ENCODE measurements around the gene G6PC1. TPM values are rescaled to one million over a fixed set of nuclear protein-coding genes. Genes with fewer than 3 reads are reported as not detected.

Gene G6PC1
- total and polyA plus RNA-seq, 2 of the 13 experiments (the other 11 are each of a cell fraction or from before 2014, with no cell fraction given), result 1.7 to 37.9 TPM

DNA sequence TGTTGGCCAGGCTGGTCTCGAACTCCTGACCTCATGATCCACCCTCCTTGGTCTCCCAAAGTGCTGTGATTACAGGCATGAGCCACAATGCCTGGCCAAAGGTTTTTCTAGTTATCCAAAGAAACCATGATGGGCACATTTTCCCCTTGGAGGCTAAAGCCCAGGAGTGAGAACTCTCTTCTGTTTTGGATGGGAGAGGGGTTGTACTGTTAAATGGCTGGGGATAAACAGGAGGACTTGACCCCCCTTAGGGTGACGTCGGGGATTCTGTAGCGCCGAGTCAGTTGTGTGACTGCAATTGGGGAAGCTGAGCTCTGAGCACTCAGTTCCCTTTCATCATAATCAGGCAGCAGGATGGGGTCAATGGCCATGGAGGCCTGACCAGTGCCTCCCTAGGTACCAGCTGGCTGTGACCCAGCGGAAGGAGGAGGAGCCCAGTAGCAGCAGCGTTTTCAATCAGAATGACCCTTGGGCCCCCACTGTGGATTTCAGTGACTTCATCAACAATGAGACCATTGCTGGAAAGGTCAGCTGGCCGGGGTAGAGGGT, 45.5 kb upstream of the G6PC1 start (continued):
- TF ChIP-seq, protein P1, sequence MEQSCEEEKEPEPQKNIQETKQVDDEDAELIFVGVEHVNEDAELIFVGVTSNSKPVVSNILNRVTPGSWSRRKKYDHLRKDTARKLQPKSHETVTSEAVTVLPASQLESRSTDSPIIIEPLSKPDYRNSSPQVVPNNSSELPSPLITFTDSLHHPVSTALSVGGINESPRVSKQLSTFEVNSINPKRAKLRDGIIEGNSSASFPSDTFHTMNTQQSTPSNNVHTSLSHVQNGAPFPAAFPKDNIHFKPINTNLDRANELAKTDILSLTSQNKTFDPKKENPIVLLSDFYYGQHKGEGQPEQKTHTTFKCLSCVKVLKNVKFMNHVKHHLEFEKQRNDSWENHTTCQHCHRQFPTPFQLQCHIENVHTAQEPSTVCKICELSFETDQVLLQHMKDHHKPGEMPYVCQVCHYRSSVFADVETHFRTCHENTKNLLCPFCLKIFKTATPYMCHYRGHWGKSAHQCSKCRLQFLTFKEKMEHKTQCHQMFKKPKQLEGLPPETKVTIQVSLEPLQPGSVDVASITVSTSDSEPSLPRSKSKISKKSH (CRISPR knock-in tag; IDR thresholded peaks at IDR 0.05; ENCODE audit: borderline replicate concordance), result no peak
- TF ChIP-seq, protein P2, sequence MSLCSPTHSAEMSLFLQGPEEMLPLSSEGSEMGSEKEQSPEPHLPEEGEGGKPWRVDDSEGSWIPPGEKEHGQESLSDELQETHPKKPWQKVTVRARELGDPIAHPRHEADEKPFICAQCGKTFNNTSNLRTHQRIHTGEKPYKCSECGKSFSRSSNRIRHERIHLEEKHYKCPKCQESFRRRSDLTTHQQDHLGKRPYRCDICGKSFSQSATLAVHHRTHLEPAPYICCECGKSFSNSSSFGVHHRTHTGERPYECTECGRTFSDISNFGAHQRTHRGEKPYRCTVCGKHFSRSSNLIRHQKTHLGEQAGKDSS (CRISPR knock-in tag; IDR thresholded peaks at IDR 0.05; ENCODE audit: borderline replicate concordance, low read depth), result no peak; the same call in 1 of the 2 replicates
- no peak for TF ChIP-seq DNMT1 (CRISPR knock-in tag; IDR thresholded peaks at IDR 0.05)
- no peak for TF ChIP-seq ZNF558 (CRISPR knock-in tag; IDR thresholded peaks at IDR 0.05; ENCODE audit: borderline replicate concordance)
- TF ChIP-seq KDM5A (IDR thresholded peaks at IDR 0.05; ENCODE audit: borderline replicate concordance, low read length), result no peak
- TF ChIP-seq, protein P3, sequence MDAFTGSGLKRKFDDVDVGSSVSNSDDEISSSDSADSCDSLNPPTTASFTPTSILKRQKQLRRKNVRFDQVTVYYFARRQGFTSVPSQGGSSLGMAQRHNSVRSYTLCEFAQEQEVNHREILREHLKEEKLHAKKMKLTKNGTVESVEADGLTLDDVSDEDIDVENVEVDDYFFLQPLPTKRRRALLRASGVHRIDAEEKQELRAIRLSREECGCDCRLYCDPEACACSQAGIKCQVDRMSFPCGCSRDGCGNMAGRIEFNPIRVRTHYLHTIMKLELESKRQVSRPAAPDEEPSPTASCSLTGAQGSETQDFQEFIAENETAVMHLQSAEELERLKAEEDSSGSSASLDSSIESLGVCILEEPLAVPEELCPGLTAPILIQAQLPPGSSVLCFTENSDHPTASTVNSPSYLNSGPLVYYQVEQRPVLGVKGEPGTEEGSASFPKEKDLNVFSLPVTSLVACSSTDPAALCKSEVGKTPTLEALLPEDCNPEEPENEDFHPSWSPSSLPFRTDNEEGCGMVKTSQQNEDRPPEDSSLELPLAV (CRISPR knock-in tag; conservative IDR thresholded peaks at IDR 0.05; ENCODE audit: low read depth), result no peak
- TF ChIP-seq ZNF326 (CRISPR knock-in tag; IDR thresholded peaks at IDR 0.05; ENCODE audit: borderline replicate concordance), result no peak
- TF ChIP-seq RORA (CRISPR knock-in tag; IDR thresholded peaks at IDR 0.05), result no peak
- peak; percentile 35; the same call in 1 of the 2 replicates for TF ChIP-seq MEIS2 (CRISPR knock-in tag; IDR thresholded peaks at IDR 0.05)
- TF ChIP-seq KLF13 (CRISPR knock-in tag; IDR thresholded peaks at IDR 0.05), result no peak
- TF ChIP-seq, protein P4, sequence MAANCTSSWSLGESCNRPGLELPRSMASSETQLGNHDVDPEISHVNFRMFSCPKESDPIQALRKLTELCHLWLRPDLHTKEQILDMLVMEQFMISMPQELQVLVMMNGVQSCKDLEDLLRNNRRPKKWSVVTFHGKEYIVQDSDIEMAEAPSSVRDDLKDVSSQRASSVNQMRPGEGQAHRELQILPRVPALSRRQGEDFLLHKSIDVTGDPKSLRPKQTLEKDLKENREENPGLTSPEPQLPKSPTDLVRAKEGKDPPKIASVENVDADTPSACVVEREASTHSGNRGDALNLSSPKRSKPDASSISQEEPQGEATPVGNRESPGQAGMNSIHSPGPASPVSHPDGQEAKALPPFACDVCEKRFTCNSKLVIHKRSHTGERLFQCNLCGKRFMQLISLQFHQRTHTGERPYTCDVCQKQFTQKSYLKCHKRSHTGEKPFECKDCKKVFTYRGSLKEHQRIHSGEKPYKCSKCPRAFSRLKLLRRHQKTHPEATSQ (CRISPR knock-in tag; IDR thresholded peaks at IDR 0.05; ENCODE audit: borderline replicate concordance), result no peak
- TF ChIP-seq NFE2L1 (CRISPR knock-in tag; IDR thresholded peaks at IDR 0.05; ENCODE audit: borderline replicate concordance), result no peak
- 0 out of 2 replicates have a peak, but pooled peaks have one; percentile 16 for TF ChIP-seq BRD4 (CRISPR knock-in tag; IDR thresholded peaks at IDR 0.05)
- TF ChIP-seq, protein P5, sequence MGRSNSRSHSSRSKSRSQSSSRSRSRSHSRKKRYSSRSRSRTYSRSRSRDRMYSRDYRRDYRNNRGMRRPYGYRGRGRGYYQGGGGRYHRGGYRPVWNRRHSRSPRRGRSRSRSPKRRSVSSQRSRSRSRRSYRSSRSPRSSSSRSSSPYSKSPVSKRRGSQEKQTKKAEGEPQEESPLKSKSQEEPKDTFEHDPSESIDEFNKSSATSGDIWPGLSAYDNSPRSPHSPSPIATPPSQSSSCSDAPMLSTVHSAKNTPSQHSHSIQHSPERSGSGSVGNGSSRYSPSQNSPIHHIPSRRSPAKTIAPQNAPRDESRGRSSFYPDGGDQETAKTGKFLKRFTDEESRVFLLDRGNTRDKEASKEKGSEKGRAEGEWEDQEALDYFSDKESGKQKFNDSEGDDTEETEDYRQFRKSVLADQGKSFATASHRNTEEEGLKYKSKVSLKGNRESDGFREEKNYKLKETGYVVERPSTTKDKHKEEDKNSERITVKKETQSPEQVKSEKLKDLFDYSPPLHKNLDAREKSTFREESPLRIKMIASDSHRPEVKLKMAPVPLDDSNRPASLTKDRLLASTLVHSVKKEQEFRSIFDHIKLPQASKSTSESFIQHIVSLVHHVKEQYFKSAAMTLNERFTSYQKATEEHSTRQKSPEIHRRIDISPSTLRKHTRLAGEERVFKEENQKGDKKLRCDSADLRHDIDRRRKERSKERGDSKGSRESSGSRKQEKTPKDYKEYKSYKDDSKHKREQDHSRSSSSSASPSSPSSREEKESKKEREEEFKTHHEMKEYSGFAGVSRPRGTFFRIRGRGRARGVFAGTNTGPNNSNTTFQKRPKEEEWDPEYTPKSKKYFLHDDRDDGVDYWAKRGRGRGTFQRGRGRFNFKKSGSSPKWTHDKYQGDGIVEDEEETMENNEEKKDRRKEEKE (IDR thresholded peaks at IDR 0.05), result no peak
- TF ChIP-seq, protein P6, sequence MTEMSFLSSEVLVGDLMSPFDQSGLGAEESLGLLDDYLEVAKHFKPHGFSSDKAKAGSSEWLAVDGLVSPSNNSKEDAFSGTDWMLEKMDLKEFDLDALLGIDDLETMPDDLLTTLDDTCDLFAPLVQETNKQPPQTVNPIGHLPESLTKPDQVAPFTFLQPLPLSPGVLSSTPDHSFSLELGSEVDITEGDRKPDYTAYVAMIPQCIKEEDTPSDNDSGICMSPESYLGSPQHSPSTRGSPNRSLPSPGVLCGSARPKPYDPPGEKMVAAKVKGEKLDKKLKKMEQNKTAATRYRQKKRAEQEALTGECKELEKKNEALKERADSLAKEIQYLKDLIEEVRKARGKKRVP (CRISPR knock-in tag; IDR thresholded peaks at IDR 0.05), result no peak
- TF ChIP-seq ZNF253 (CRISPR knock-in tag; IDR thresholded peaks at IDR 0.05; ENCODE audit: borderline replicate concordance), result no peak
- TF ChIP-seq, protein P7, sequence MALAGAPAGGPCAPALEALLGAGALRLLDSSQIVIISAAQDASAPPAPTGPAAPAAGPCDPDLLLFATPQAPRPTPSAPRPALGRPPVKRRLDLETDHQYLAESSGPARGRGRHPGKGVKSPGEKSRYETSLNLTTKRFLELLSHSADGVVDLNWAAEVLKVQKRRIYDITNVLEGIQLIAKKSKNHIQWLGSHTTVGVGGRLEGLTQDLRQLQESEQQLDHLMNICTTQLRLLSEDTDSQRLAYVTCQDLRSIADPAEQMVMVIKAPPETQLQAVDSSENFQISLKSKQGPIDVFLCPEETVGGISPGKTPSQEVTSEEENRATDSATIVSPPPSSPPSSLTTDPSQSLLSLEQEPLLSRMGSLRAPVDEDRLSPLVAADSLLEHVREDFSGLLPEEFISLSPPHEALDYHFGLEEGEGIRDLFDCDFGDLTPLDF (CRISPR knock-in tag; IDR thresholded peaks at IDR 0.05), result no peak
- peak; percentile 84 for TF ChIP-seq NR2C2 (CRISPR knock-in tag; IDR thresholded peaks at IDR 0.05; ENCODE audit: borderline replicate concordance)

Measured in HepG2 (cell line).